Type B pancreatic cell (in vitro differentiated cells): ENCODE measurements around the gene RCOR3. TPM values are rescaled to one million over a fixed set of nuclear protein-coding genes. Genes with fewer than 3 reads are reported as not detected.
A peak's percentile ranks its signal among the peaks of the same experiment; 100 is the strongest.
"Not testable (repeated sequence)": the region's sequence is repeated elsewhere in the genome, so short reads cannot be mapped to it uniquely, and the experiment has no call there.

ENCODE experiments used
- DNase-seq: peaks from one replicate; pipeline ENCODE4 v3.0.0; 2021; ENCODE audit warnings: mixed read lengths; ENCODE audit not compliant: unreplicated experiment; ENCODE audit errors: extremely low spot score
- H3K27ac Mint-ChIP-seq: 2 replicates; pipeline ENCODE4 v1.8.0; 2021; ENCODE audit warnings: mild to moderate bottlenecking, mixed read lengths
- H3K27me3 Mint-ChIP-seq: 2 replicates; pipeline ENCODE4 v1.8.0; 2021; ENCODE audit warnings: mixed read lengths
- H3K36me3 Mint-ChIP-seq: 2 replicates; pipeline ENCODE4 v1.8.0; 2021; ENCODE audit warnings: mixed read lengths
- H3K4me1 Mint-ChIP-seq: one replicate; pipeline ENCODE4 v1.8.0; 2021; ENCODE audit warnings: mixed read lengths; ENCODE audit not compliant: unreplicated experiment
- H3K4me3 Mint-ChIP-seq: 2 replicates; pipeline ENCODE4 v1.8.0; 2021; ENCODE audit warnings: mild to moderate bottlenecking, mixed read lengths
- H3K9me3 Mint-ChIP-seq: 2 replicates; pipeline ENCODE4 v1.8.0; 2021; ENCODE audit warnings: mixed read lengths
- CTCF ChIP-seq: fragments of 200-600 bp; sonication (generic); conservative IDR thresholded peaks from 2 replicates; pipeline ENCODE4 v1.5.0; 2021; ENCODE audit warnings: antibody characterized with exemption, mild to moderate bottlenecking
- total RNA-seq: library from RNA; stranded (reverse); gene quantifications from 2 replicates; pipeline ENCODE4 v1.2.1, GENCODE V29; 2021; ENCODE audit warnings: low replicate concordance

RCOR3 gene
- total RNA-seq, 1 donor from 2014 or later = 47.9 TPM

- peaks cover 4% of the 10 kb centered on the region for H3K27me3 Mint-ChIP-seq
- no peak for TF ChIP-seq CTCF
- no peaks in the 10 kb centered on the region for H3K36me3 Mint-ChIP-seq
- no peaks in the 10 kb centered on the region for H3K4me1 Mint-ChIP-seq
- no peak overlapping the region for H3K27ac Mint-ChIP-seq
- no peaks in the 10 kb centered on the region for H3K9me3 Mint-ChIP-seq
- no peak for DNase-seq
- no peak overlapping the region for H3K4me3 Mint-ChIP-seq
These were observed 59.6 kb downstream of the RCOR3 start for GRCh38 chr1:211318576-211319280.

- H3K36me3 Mint-ChIP-seq = no peaks in the 10 kb centered on the region
- peaks cover 4% of the 10 kb centered on the region for H3K27me3 Mint-ChIP-seq
- no peaks in the 10 kb centered on the region for H3K4me1 Mint-ChIP-seq
- no peak overlapping the region for H3K27ac Mint-ChIP-seq
- H3K9me3 Mint-ChIP-seq = no peaks in the 10 kb centered on the region
- no peak for TF ChIP-seq CTCF
- no peak for DNase-seq
- H3K4me3 Mint-ChIP-seq = no peak overlapping the region
These were observed 60.7 kb downstream of the RCOR3 start for GRCh38 chr1:211319892-211320291.

- no peak overlapping the region for H3K4me3 Mint-ChIP-seq
These were observed 61.8 kb downstream of the RCOR3 start for GRCh38 chr1:211320980-211321379.

GRCh38 chr1:211321646-211322045 is 62.5 kb downstream of the RCOR3 start:
- H3K9me3 Mint-ChIP-seq, H3K4me1 Mint-ChIP-seq, H3K4me3 Mint-ChIP-seq, H3K36me3 Mint-ChIP-seq, H3K27ac Mint-ChIP-seq, DNase-seq: not testable (repeated sequence)
- peaks cover 12% of the 10 kb centered on the region for H3K27me3 Mint-ChIP-seq

More at GRCh38 chr1:211320980-211321379, 61.8 kb downstream of the RCOR3 start:
- H3K27ac Mint-ChIP-seq = no peak overlapping the region
- TF ChIP-seq CTCF = no peak
- H3K9me3 Mint-ChIP-seq = no peaks in the 10 kb centered on the region
- DNase-seq = no peak
- no peaks in the 10 kb centered on the region for H3K36me3 Mint-ChIP-seq
- peaks cover 7% of the 10 kb centered on the region for H3K27me3 Mint-ChIP-seq
- no peaks in the 10 kb centered on the region for H3K4me1 Mint-ChIP-seq

- Mint-ChIP-seq H3K27ac (no peak overlapping the region), H3K4me3 (no peak overlapping the region), H3K36me3 (no peaks in the 10 kb centered on the region), H3K9me3 (no peaks in the 10 kb centered on the region), H3K4me1 (peaks cover 13% of the 10 kb centered on the region), H3K27me3 (peaks cover 17% of the 10 kb centered on the region)
- no peak for DNase-seq
- TF ChIP-seq CTCF = peak; percentile 85
These were observed 64.2 kb downstream of the RCOR3 start for GRCh38 chr1:211323156-211324063.
